GM12892 (cell line): ENCODE data around the gene CCNB3.

Experiments used
- POLR2A ChIP-seq: IDR thresholded peaks from 2 replicates; pipeline ENCODE4 v1.6.1; 2011; ENCODE audit warnings: low read depth, low read length, control low read depth
- POLR2AphosphoS5 ChIP-seq: IDR thresholded peaks from 2 replicates; pipeline ENCODE4 v1.6.1; 2011; ENCODE audit warnings: low read depth, low read length, control low read depth
- TAF1 ChIP-seq: IDR thresholded peaks from 2 replicates; pipeline ENCODE4 v1.6.1; 2011; ENCODE audit warnings: low read depth, mild to moderate bottlenecking, control low read depth, low read length, borderline replicate concordance

DNA sequence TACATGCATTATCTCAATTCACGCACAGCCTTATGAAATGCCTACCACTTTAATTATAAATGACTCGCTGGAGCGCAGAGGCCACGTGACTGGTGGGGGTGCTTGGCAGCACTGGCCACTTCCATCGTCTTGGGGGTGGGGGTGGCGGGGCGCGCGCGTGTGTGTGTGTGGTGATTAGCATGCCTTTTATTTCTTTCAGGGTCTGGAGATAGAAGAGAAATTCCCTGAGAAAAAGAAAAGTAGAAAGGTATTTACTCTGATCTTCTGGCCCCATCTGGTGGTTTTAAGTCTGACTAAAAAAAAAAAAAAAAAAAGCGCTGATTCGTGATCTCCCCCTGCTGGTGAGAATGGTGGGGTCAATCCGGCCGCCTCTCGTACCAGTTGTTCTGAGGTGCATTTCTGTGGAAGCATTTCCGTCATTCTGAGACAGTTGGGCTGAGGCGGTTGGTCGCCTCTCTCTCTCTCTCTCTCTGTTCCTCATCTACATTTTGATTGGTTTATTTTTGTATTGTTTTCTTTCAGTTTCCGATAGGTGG lies at the start of gene CCNB3:
- TF ChIP-seq POLR2A (no peak), POLR2AphosphoS5 (no peak), TAF1 (no peak)
